HG03558 (cell line): Measurements from ENCODE around the gene PLXND1.

Source experiments
- ATAC-seq: cut with Tn5 transposase; IDR thresholded peaks from one replicate; pipeline ENCODE4 v1.9.1; 2021; ENCODE audit warnings: moderate number of reproducible peaks; ENCODE audit not compliant: unreplicated experiment; ENCODE audit errors: extremely low read depth

PLXND1 gene

GRCh38 chr3:129602730-129603560, 3.5 kb downstream of the PLXND1 start:
- ATAC-seq = no peak

DNA sequence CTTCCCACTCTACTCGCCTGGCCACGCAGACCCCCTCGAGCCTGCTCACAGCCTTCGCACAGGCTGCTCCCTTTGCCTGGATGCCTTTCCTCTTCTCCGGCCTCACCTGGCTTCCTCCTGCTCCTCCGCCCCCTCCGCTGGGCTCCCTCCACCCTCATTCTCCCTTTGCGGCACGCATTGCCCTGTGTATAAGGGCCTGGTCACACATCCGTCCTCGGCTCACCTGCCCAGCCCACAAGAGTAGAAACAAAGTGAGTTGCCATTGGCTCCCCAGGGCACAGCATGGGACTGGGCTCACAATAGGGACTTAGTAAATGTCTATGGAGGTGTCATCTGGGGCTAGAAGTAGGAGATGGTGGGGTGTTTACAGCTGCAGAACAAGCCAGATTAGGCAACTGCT, 4.2 kb downstream of the PLXND1 start:
- ATAC-seq = no peak

- ATAC-seq = no peak
Observed at GRCh38 chr3:129601713-129602112, 4.8 kb downstream of the PLXND1 start.

DNA sequence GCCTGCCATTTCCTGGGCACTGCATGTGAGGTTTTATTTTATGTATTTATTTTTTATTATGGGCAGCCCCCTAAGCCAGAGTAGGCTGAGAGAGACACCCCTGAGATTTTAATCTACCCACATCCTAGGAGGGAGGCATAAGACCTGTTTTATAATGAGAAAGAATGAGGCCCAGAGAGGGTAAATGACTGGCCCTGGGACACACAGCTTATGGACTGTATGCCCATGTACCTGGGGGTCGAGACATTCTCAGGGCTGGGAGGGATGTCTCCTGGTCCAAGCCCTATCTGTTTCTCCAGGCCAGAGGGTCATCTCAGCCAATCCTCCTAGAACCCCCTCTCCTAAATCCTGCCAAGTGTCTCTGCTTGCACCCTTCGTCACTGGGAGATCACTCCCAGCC, 6.1 kb downstream of the PLXND1 start:
- no peak for ATAC-seq

- ATAC-seq = no peak
Observed at GRCh38 chr3:129599607-129600006, 6.9 kb downstream of the PLXND1 start.

DNA sequence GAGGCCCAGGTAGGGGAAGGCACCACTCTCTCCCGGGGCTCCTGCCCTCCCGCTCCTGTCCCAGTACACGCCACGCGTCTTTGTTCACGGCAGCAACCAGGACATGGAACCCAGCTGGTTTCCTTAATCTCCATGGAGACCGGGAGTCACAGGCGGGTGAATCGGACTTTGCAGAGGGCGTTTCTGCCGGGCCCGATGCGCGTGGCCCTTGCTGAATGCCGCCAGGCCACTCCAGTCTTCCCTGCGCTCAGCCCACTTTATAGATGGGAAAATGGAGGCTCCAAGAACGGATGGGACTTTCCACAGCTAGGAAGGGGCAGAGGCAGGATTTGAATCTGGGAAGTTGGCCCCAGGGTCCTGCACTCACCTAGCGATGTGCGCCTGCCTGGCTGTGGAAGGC, 7.4 kb downstream of the PLXND1 start:
- no peak for ATAC-seq

GRCh38 chr3:129598484-129598883, 8.0 kb downstream of the PLXND1 start:
- no peak for ATAC-seq

DNA sequence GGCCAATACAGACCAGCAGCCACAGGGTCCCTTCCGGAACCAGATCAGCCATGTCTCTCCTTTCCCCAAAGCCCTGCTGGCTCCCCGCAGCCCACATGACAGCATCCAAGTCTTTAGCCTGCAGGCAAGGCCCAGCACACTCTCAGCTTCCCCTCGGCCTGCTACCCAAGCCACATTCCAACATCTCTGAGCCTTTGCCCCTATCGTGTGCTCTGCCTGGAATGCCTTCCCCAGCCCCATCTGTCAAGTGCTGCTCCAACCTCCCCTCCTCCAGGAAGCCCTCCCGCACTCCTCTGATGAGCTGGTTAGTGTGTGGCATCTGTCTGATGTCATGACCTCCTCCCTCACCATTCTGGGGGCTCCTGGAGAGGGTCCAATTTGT, 8.5 kb downstream of the PLXND1 start:
- no peak for ATAC-seq

GRCh38 chr3:129597087-129597999, 9.1 kb downstream of the PLXND1 start:
- ATAC-seq = no peak

DNA sequence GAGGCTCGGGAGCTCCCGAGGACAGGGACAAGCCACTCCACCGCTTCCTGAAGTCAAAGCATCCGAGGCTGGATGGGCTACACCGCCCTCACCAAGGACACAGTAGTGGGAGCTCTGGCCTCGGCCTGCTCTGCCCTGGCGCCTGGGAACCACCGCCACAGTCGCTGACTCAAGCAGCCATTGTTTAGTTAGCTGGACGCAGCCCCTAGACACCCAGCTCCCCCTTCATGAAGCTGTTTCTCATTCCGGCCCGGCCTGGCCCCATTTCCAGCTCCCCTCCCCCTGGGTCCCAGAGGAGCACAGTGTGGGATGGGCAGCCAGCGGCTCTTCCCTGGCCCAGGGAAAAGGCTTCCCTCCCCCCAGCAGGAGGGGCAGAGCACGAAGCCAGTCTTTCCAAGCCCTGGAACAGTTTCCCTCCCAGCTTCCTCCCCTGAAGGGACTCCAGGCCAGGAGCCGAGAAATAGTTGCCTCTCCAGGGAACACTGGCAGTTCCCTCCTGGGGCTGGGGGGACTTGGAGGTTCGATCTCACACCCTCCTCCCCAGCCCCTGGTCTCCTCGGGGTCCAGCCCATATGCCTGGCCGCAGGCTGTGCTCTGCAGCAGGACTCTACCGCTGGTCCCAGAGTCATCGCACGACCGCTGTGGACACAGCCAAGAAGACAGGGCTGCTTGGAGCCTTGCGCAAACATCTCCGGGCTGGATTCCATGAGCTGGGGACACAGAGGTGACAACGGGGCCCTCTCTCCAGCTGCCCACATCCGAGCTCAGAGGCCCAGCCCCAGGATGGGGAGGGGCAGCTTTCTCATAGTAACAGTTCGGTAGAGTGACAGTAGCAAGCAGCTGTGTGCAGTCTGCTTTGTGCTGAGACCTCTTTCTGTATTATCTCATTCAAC, 10.0 kb downstream of the PLXND1 start:
- ATAC-seq = no peak

GRCh38 chr3:129595544-129596193, 10.8 kb downstream of the PLXND1 start:
- no peak for ATAC-seq

DNA sequence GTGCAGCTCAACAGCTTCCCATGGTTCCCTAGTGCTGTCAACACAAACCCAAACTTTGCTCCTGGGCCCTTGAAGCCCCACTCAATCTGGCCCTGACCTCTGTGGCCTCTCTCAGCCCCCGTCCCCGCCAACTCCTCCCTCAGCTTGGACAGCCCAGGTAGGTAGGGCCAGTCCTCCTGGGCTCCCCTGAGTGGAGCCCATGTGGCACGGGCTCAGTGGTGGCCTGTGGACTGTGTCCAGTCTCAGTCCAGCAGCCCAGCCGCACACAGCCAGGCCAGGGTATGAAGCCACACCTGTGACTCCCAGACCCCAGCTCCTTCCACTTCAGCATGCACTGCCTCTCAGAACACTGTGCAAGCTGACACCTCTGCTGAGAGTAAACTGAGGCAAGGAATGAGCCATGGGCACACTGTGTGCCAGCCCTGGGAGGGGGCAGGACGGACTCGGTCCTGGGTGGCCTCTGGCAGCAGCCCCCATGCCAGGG, 11.5 kb downstream of the PLXND1 start:
- no peak for ATAC-seq

DNA sequence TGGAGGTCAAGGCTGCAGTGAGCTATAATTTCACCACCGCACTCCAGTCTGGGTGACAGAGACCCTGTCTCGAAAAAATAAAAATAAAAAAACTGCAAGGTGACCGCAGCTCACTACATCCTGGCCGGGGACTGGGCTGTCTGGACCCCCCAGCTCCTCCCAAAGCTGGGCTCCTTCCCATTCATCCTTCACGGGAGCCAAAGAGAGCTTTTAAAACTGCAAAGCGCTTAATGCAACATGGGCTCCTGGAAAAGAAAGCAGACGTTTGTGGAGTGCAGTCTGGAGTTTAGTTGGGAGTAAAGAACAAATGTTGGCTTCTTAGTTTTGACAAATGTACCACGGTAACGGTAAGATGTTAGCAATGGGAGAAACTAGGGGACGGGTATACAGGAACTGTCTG, 12.1 kb downstream of the PLXND1 start:
- no peak for ATAC-seq

GRCh38 chr3:129593595-129594339, 12.7 kb downstream of the PLXND1 start:
- no peak for ATAC-seq

DNA sequence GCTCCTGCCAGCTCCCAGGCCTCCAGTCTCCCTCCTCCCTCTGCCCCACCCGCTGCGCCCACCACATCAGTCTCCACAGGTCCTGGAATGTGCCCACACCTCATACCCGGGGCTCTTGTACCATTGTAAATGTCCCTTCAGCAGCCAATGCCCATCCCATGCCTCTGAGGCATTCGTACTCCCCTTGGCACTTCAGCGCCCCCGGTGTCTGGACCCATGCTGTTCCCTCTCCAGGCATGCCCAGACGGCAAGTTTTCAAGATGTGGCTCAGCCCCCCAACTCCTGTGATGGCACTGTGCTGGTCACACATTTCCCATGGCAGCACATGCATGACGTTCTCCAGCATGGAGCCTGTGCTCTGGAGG, 13.3 kb downstream of the PLXND1 start:
- ATAC-seq = no peak

DNA sequence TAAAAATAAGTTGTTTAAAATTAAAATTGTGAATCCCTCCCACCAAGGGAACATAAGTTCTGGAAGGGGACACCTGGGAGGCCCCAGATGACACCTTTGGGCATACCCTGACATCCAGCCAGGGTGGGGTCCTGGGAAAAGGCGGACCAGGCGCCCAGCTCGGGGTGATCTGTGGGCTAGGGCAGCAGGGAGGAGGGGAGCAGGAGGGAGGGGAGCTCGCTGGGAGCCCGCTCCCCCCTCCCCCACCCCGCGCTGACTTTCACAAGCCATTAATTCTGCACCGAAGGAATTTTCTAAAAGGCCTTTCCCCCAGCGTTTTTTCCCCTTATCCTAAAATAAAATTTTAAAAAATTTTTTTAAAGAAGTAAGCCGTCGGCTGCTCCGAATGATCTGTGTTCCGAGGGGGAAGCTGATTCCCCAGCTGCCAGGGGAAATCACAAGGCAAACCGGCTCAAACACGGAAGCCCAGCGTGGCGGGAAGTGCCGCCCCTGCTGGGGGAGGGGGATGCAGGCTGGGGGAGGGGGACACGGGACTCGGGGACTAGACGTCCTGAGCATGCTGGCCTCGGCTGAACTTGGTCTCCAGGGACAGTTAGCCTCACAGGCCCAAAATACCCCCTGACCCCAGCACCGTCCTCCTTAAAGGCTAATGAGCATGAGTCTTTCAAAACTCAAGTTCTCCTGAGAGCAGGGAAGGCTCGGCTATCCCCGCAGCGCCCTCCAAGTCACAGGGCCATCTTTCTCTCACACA, 13.9 kb downstream of the PLXND1 start:
- no peak for ATAC-seq

GRCh38 chr3:129591932-129592331, 14.5 kb downstream of the PLXND1 start:
- ATAC-seq = no peak

- no peak for ATAC-seq
Observed at GRCh38 chr3:129590215-129590614, 16.3 kb downstream of the PLXND1 start.
